Suprapubic skin (tissue), 4 donors: ENCODE results near the gene SUN2.

Experiments
- EP300 ChIP-seq: sonication (generic); formaldehyde crosslinking; IDR thresholded peaks from one replicate; pipeline ENCODE4 v1.6.1; 2017; ENCODE audit warnings: antibody characterized with exemption
- POLR2A ChIP-seq, 2 donors: fragments of 450-650 bp; IDR thresholded peaks; one replicate each; pipeline ENCODE4 v1.6.1; 2017; ENCODE audit warnings: antibody characterized with exemption in 2 of 2, mild to moderate bottlenecking in 2 of 2, moderate library complexity in 2 of 2
- POLR2AphosphoS5 ChIP-seq, 3 donors: sonication (generic); formaldehyde crosslinking; IDR thresholded peaks; one replicate each; pipeline ENCODE4 v1.6.1; 2017; ENCODE audit warnings: antibody characterized with exemption in 3 of 3
- TF ChIP-seq, protein P1 (sequence below), 2 donors: fragments of 200-600 bp in 1 of 2; fragments of 450-650 bp in 1 of 2; sonication (generic) in 1 of 2; IDR thresholded peaks; one replicate each; pipeline ENCODE4 v1.5.1; 2016 to 2019; ENCODE audit warnings: antibody characterized with exemption in 2 of 2, mild to moderate bottlenecking in 1 of 2, moderate library complexity in 1 of 2

DNA sequence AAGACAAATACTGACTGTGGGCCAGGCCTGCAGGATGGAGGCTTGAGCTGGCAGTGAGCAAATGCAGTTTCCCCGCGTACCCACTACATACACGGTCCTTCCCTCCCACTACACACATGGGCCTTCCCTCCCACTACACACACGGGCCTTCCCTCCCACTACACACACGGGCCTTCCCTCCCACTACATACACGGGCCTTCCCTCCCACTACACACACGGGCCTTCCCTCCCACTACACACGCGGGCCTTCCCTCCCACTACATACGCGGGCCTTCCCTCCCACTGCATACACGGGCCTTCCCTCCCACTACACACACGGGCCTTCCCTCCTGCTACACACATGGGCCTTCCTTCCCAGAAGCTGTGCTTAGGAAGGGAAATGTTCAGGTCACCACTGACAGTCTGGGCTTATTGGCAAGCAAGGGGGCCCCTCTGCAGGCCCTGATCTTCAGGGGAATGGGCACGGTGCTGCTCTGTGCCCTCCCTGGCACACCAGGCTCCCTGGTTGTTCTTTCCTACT lies 27.4 kb upstream of the SUN2 start:
- no peak for TF ChIP-seq EP300
- TF ChIP-seq, protein P1, sequence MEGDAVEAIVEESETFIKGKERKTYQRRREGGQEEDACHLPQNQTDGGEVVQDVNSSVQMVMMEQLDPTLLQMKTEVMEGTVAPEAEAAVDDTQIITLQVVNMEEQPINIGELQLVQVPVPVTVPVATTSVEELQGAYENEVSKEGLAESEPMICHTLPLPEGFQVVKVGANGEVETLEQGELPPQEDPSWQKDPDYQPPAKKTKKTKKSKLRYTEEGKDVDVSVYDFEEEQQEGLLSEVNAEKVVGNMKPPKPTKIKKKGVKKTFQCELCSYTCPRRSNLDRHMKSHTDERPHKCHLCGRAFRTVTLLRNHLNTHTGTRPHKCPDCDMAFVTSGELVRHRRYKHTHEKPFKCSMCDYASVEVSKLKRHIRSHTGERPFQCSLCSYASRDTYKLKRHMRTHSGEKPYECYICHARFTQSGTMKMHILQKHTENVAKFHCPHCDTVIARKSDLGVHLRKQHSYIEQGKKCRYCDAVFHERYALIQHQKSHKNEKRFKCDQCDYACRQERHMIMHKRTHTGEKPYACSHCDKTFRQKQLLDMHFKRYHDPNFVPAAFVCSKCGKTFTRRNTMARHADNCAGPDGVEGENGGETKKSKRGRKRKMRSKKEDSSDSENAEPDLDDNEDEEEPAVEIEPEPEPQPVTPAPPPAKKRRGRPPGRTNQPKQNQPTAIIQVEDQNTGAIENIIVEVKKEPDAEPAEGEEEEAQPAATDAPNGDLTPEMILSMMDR (IDR thresholded peaks at IDR 0.05) = no peak
- no peak for TF ChIP-seq POLR2AphosphoS5 (IDR thresholded peaks at IDR 0.05)
- TF ChIP-seq POLR2A (IDR thresholded peaks at IDR 0.05) = no peak
